ENCODE data around the gene LPP. TPM values are rescaled to one million over a fixed set of nuclear protein-coding genes. Genes with fewer than 3 reads are reported as not detected.

The LPP gene
- total RNA-seq, 4 donors from 2014 or later: 56.0 to 65.7 (median 58.1) TPM

DNA sequence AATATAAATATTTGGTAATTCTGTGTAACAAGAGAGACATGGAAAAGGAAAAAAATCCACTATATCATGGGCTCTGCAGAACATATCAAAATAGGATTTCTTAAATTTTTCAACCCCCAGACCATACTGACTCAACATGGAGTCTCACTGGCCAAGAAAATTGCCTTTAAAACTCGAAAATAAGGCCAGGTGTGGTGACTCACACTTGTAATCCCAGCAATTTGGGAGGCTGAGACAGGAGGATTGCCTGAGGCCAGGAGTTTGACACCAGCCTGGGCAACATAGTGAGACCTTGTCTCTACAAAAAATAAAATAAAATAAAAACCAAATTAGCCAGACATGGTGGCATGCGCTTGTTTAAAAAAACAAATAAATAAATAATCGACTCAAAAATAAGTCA lies 723.4 kb downstream of the LPP start:
- H3K36me3 ChIP-seq: peaks cover 0 to 51% of the 10 kb centered on the region in 2 donors
- no peak overlapping the region for H3K4me3 ChIP-seq
- H3K27me3 ChIP-seq: no peaks in the 10 kb centered on the region
- no peak overlapping the region for H3K27ac ChIP-seq
- intact Hi-C loops (cut with DNase I; ENCODE audit: low total_unique reads): no loop called here
- no peak for TF ChIP-seq POLR2A (IDR thresholded peaks at IDR 0.05)
- TF ChIP-seq, protein P1, sequence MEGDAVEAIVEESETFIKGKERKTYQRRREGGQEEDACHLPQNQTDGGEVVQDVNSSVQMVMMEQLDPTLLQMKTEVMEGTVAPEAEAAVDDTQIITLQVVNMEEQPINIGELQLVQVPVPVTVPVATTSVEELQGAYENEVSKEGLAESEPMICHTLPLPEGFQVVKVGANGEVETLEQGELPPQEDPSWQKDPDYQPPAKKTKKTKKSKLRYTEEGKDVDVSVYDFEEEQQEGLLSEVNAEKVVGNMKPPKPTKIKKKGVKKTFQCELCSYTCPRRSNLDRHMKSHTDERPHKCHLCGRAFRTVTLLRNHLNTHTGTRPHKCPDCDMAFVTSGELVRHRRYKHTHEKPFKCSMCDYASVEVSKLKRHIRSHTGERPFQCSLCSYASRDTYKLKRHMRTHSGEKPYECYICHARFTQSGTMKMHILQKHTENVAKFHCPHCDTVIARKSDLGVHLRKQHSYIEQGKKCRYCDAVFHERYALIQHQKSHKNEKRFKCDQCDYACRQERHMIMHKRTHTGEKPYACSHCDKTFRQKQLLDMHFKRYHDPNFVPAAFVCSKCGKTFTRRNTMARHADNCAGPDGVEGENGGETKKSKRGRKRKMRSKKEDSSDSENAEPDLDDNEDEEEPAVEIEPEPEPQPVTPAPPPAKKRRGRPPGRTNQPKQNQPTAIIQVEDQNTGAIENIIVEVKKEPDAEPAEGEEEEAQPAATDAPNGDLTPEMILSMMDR (IDR thresholded peaks at IDR 0.05 in 4 of 5, conservative IDR thresholded peaks at IDR 0.05 in 1 of 5): no peak
- H3K9me3 ChIP-seq: no peaks in the 10 kb centered on the region
- DNase-seq: no peak
- in situ Hi-C loops (cut with MboI; ENCODE audit: low sequenced_read_pairs in 4 of 4): no loop called here
- no peak for ATAC-seq
- H3K4me1 ChIP-seq: peaks cover 10 to 13% of the 10 kb centered on the region in 2 donors

DNA sequence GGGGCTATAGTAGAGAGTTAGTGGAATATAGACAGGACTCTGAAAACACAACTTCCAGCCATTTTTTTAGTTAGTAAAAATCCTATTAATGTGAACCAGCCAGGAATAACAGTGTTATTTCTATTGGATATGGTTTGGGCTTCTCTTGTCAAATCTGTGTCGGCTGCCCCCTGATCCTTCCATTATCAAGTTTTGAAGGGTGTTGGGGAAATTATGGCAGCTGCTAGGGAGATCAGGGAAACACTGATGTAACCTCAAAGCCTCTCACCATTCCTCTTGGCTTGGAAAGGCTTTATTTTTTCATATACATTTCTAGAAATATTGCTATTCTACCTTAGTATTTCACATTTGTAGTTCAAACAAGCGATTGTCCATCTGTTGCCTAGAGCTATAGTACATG lies 724.1 kb downstream of the LPP start:
- Histone ChIP-seq H3K27me3 (no peaks in the 10 kb centered on the region), H3K36me3 (peaks cover 0 to 44% of the 10 kb centered on the region in 2 donors), H3K9me3 (no peaks in the 10 kb centered on the region), H3K4me1 (peaks cover 13 to 19% of the 10 kb centered on the region in 2 donors), H3K4me3 (no peak overlapping the region), H3K27ac (no peak overlapping the region)
- TF ChIP-seq POLR2A (IDR thresholded peaks at IDR 0.05): no peak
- TF ChIP-seq, protein P1 (IDR thresholded peaks at IDR 0.05 in 4 of 5, conservative IDR thresholded peaks at IDR 0.05 in 1 of 5): no peak
- DNase-seq (no peak), ATAC-seq (no peak)
- in situ Hi-C loops (cut with MboI; ENCODE audit: low sequenced_read_pairs in 4 of 4) (no loop called here), intact Hi-C loops (cut with DNase I; ENCODE audit: low total_unique reads) (no loop called here)

DNA sequence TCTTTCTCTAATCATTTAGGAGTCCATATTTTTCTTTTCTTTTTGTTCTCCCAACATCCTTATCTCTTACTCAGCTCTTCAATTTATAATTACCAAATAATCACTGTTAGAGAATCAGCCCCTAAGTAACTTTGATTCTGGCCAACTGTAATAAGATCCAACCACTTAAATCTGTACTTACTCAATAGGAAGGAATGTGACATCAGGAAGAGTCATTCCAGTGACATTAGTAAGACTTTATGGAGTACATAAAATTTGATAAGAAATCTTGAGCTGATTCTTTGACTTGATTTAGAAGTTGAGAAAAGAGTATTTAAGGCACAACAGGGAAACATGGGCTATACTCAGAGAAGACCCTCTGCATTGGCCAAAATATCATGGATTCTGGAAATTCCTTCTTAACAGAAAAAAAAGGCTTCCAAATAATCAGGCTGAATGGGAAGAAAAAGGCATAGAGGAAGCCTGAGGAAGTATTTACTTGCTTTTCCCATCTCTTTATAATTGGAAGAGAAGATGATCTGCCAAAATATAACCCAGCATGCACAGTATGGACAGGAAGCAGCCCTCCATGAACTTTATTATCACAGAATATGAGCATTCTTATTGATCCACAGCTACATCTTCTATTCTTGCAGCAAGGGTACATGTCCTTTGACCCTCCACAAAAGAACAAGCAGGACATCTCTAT lies 728.1 kb downstream of the LPP start:
- Histone ChIP-seq H3K36me3 (peaks cover 0 to 4% of the 10 kb centered on the region in 2 donors), H3K27me3 (no peaks in the 10 kb centered on the region), H3K9me3 (no peaks in the 10 kb centered on the region), H3K4me3 (no peak overlapping the region), H3K4me1 (peaks cover 13 to 25% of the 10 kb centered on the region in 2 donors), H3K27ac (peak overlapping the region in 3 of 4 donors; percentile 27 to 47 (median 34))
- in situ Hi-C loops (cut with MboI; ENCODE audit: low sequenced_read_pairs in 4 of 4) (no loop called here), intact Hi-C loops (cut with DNase I; ENCODE audit: low total_unique reads) (no loop called here)
- ATAC-seq: peak; percentile 76 to 86
- no peak for DNase-seq
- no peak for TF ChIP-seq POLR2A (IDR thresholded peaks at IDR 0.05)
- TF ChIP-seq, protein P1 (IDR thresholded peaks at IDR 0.05 in 4 of 5, conservative IDR thresholded peaks at IDR 0.05 in 1 of 5): no peak

DNA sequence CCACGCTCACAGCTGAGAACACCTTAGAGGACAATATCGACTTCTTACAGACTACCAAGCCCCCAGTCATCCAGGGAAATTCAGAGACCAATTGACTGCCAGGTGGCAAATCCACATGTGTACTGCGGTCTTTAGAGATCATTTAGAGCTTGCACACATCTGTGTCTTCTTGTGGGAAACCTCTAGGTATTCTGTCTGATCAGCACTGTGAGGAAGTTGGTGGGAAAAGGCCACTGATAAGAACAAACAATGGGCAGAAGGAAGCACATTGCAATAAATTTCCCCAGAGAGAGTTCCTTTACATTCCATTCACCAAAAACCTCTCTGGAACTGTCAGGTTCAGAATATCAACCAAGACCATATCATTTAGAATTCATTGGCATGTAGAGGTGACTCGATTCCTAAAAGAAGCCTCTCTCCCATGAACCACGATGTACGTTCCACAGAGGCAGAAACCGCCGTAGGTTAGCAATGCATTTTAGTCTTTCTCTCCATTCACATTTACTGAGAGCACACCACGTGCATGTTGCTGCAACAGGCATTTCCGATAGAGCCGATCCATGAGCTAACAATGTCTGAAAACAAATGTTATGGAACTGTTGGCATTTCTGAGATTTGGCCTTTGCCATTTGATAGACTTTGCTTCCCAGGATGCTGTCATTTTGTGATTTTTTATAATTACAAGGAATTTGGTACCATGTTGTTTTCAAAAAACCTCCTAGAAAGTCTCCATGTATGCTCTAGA lies 730.5 kb downstream of the LPP start:
- intact Hi-C loops (cut with DNase I; ENCODE audit: low total_unique reads): no loop called here
- no peak for DNase-seq
- Histone ChIP-seq H3K36me3 (peaks cover 0 to 4% of the 10 kb centered on the region in 2 donors), H3K4me3 (no peak overlapping the region), H3K4me1 (peaks cover 37 to 48% of the 10 kb centered on the region in 2 donors), H3K9me3 (no peaks in the 10 kb centered on the region), H3K27me3 (no peaks in the 10 kb centered on the region), H3K27ac (no peak overlapping the region)
- in situ Hi-C loops (cut with MboI; ENCODE audit: low sequenced_read_pairs in 4 of 4): no loop called here
- ATAC-seq: no peak
- TF ChIP-seq POLR2A (IDR thresholded peaks at IDR 0.05): no peak
- TF ChIP-seq, protein P1 (IDR thresholded peaks at IDR 0.05 in 4 of 5, conservative IDR thresholded peaks at IDR 0.05 in 1 of 5): no peak

All from gastrocnemius medialis (tissue), 4 donors.